HG03139 (cell line): ENCODE data around the gene KIF26B.

Source experiments
- ATAC-seq: cut with Tn5 transposase; IDR thresholded peaks from one replicate; pipeline ENCODE4 v1.9.1; 2021; ENCODE audit not compliant: unreplicated experiment

KIF26B gene

DNA sequence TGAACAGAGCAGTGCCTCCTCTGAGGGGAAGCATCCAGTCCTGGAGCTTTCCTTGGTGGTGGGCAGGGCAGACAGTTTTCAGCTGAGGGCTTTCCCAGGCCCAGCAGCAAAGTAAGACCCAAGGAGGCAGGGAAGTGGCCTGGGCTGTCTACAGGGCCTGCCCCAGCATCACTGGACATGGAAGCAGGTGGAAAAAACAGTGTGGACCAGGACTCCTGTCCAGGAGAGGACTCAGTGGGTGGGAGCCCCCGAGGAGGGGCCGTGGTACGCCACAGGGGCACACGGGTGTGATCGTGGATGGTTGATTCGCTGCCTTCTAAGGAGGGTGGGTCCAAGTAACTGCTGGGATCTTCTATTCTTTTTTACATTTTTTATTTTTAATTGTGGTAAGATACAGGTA lies 387.6 kb downstream of the KIF26B start:
- ATAC-seq = no peak

- ATAC-seq = no peak
Observed at GRCh38 chr1:245544236-245544635, 389.5 kb downstream of the KIF26B start.

DNA sequence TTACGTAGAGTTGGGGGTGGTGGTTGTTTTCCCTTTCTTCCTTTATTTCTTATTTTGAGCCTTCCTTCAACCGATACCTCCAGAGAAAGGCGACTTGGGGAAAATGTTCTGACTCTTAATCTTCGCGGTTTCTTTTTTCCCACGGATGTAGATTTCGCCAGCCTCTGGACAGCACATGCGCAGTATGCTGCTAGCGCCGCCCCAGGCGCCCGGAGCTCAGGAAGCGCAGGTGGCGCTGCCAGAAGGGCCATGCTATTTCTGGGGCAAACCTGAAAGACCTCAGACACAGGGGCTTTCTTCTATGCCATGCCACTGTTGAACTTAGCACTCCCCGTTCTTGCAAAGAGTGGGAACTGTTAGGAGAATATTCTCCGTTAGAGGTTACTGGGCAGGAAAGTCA lies 392.1 kb downstream of the KIF26B start:
- no peak for ATAC-seq

DNA sequence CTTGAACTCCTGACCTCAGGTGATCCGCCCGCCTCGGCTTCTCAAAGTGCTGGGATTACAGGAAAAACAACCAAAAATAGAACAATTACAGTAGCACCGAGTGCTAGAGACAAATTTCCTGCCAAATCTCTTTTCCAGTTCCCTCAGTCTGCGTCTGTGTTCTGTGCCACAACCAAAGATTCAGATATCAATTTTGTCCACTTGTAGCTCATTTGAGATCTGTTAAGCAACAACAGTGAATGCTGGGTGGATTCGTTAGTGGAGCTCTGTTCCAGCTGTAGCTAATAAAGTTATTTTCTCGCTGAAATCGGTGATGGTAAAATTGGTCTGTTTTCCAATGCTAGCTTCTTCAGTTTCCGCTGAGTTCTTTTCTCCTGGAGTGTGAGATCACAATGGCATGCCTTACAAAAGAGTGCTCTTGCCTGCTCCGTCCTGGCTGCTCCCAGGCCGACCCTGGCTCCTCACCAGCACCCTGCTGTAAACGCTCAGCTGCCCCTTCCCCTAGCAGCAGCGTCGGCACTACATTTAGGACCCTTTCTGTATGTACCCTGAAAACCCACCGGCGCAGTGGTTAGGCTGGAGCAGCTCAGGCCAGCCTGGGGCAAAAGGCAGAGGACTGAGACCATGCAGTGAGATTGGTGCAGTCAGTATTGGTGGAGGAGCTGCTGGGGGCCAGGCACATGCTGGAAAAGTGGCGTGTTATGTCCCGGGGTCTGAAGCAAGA lies 395.4 kb downstream of the KIF26B start:
- no peak for ATAC-seq

GRCh38 chr1:245550720-245551043 lies 395.9 kb downstream of the KIF26B start:
- no peak for ATAC-seq

- ATAC-seq = no peak
Observed at GRCh38 chr1:245551536-245551935, 396.8 kb downstream of the KIF26B start.

DNA sequence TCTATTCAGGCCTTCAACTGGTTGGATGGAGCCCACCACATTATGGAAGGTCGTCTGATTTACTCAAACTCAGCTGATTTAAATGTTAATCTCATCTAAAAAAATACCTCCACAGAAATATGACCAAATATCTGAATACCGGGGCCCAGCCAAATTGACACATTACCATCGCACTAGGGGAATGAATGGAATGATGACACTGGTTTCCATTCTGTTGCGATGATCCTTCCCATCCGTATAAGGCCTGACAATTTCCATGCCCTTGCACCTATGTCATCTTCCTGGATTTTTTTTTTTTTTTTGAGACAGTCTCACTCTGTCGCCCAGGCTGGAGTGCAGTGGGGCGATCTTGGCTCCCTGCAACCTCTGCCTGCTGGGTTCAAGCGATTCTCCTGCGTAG lies 397.5 kb downstream of the KIF26B start:
- no peak for ATAC-seq

GRCh38 chr1:245556057-245556456 lies 401.3 kb downstream of the KIF26B start:
- no peak for ATAC-seq

GRCh38 chr1:245558069-245558468 lies 403.3 kb downstream of the KIF26B start:
- ATAC-seq = no peak

DNA sequence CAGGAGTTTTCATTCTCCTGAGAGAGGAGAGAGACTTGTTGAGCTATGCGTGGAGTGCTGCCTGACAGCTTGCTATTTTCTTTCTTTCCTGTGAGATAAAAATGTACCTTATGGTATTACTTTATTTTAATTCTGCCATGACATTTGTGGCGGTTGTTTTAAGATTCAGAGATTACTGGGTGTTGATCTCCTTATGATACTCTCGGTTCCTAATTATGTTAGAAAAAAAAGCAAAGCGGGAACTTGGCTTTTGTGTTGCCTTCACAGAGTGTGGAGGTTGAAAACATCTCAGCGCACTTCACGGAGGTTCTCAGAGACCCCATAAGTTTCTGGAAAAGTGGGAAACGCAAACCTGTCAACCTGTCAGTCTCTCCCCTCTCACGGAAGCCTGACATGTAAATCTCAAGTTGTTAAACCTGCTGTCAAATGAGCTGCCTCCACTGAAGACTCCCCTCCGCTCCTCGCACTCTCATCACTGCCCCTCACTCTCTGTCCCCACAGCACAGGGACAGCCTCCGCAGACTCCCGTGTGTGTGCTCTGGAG lies 405.6 kb downstream of the KIF26B start:
- ATAC-seq = no peak

GRCh38 chr1:245561665-245562234 lies 407.0 kb downstream of the KIF26B start:
- no peak for ATAC-seq

DNA sequence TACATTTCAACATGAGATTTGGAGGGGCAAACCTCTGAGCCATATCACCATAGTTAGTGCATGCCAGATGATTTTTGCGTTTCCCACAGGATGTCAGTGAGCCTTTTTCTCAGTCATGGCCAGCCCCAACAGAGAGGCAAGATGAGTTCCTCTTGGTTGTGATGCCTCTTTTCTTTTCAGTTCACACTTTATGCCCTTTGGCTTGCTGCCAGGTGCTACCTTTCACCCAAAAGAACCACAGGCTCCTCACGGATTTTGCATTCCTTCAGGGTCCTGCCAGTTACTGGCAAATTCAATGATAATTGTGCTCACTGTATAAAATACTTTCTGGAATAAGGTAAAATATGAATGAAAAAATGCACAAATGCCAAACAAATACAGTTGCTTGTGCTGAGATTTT lies 411.3 kb downstream of the KIF26B start:
- no peak for ATAC-seq

DNA sequence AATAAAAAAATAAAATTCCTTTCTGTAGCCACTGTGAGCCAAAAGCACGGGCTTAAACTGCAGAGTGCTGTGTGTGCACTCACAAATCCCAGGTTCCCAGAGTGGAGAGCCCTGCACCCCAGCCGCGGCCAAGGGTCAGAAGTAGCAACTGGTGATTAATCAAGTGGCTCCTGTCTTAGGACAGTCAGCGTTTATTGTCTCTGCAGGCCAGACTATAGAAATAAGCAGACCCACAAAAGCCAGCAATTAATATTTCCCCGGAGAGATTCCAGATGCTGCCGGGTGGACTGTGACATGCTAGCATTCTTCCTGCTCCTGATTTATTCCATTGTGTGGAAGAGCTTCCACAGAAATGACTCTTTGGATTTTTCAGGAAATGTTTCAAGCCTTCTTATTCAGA lies 412.2 kb downstream of the KIF26B start:
- ATAC-seq = no peak

- no peak for ATAC-seq
Observed at GRCh38 chr1:245571815-245572294, 417.1 kb downstream of the KIF26B start.

GRCh38 chr1:245572709-245573108 lies 417.9 kb downstream of the KIF26B start:
- ATAC-seq = no peak

DNA sequence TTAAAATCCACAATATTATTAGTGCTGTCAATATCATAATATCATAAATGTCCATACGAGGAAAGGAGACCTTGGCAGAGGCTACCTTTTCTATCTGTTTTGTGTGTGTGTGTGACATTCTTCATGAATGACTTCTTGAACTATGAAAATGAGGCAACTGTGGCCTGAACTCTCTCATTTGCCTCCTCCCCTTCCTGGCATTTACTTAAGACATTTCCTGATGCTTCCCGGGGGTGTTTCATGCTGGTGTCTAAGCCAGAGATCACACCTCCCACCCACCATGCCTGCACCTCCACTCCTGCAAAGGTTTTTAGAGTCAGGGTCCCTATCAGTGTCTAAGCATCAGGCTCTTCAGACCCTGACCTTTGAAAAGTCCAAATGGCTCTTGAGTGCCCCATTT lies 420.9 kb downstream of the KIF26B start:
- no peak for ATAC-seq

GRCh38 chr1:245576323-245576722 lies 421.5 kb downstream of the KIF26B start:
- ATAC-seq = no peak

- ATAC-seq = no peak
Observed at GRCh38 chr1:245577191-245578157, 422.7 kb downstream of the KIF26B start.

GRCh38 chr1:245578308-245578707 lies 423.5 kb downstream of the KIF26B start:
- no peak for ATAC-seq

DNA sequence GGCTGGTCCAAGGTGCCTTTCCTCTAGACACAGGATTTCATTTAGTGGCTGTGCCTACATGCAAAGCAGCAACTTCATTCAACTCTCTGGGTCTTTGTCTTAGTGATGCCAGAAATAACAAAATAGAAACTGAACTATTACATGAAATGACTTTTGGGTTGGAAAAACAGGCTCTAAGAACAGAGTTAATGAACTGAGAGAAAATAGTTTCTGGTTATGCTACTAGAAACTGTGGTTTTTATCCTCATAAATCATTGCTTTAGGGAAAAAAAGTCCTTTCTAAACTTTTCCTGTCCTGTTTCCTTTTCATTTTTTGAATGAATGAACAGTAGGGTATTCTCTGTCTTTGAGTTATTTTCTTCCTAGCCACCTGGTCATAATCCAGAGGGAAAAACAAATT lies 424.0 kb downstream of the KIF26B start:
- ATAC-seq = no peak

DNA sequence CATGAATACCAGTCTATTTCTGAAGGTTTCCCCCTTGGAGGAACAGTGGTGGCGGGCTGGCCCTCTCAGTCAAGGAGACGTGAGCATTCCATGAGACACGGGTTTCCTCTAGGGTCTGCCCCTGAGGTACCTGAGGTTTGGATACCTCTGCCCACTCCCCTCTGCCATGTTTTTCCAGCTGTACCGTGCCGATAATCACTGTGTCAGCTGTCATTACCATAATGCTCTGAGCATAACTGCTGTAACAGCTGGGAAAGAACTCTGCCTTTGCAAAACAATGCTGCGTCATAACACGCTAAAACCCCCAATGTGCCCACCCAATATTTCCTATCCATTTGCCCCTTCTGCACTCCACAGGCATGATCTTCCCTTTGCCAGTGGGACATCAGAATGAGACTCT lies 425.1 kb downstream of the KIF26B start:
- ATAC-seq = no peak

DNA sequence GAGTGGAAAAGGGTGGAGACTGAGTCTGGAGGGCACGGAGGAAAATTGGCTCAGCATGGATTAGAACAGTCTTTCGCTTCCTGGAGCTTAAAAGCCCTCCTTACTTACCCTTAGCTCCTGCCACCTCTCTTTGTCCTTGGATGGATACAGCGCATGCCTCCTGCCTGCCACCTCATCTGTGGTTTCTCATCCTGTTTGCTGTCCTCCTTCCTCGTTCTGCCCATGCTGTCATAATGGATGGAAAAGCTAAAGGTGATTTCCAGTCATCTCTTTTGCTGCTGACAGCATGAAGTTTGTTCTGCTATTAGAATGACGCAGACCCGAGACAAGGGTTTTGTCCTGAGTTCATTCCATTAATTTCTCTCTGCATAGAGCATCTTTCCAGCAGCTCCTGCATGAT lies 425.9 kb downstream of the KIF26B start:
- ATAC-seq = no peak
